HG02884 (cell line): ENCODE measurements around the gene CAMTA1.

Experiments
- ATAC-seq: cut with Tn5 transposase; IDR thresholded peaks from one replicate; pipeline ENCODE4 v1.9.1; 2021; ENCODE audit warnings: mild to moderate bottlenecking, moderate library complexity; ENCODE audit not compliant: unreplicated experiment

Gene CAMTA1

GRCh38 chr1:7609311-7609994 lies 824.2 kb downstream of the CAMTA1 start:
- ATAC-seq: no peak

GRCh38 chr1:7610106-7610731 lies 825.0 kb downstream of the CAMTA1 start:
- no peak for ATAC-seq

- ATAC-seq: no peak
Observed at GRCh38 chr1:7610936-7611335, 825.7 kb downstream of the CAMTA1 start.

- no peak for ATAC-seq
Observed at GRCh38 chr1:7611421-7612010, 826.3 kb downstream of the CAMTA1 start.

- ATAC-seq: no peak
Observed at GRCh38 chr1:7613106-7613850, 828.0 kb downstream of the CAMTA1 start.

GRCh38 chr1:7613851-7614205 lies 828.6 kb downstream of the CAMTA1 start:
- no peak for ATAC-seq

- ATAC-seq: no peak
Observed at GRCh38 chr1:7614576-7615074, 829.4 kb downstream of the CAMTA1 start.

GRCh38 chr1:7615138-7615537 lies 829.9 kb downstream of the CAMTA1 start:
- ATAC-seq: no peak

- no peak for ATAC-seq
Observed at GRCh38 chr1:7616076-7616832, 831.0 kb downstream of the CAMTA1 start.

- ATAC-seq: no peak
Observed at GRCh38 chr1:7616953-7617352, 831.7 kb downstream of the CAMTA1 start.

GRCh38 chr1:7617826-7618225 lies 832.6 kb downstream of the CAMTA1 start:
- no peak for ATAC-seq

GRCh38 chr1:7620196-7620595 lies 834.9 kb downstream of the CAMTA1 start:
- no peak for ATAC-seq

- no peak for ATAC-seq
Observed at GRCh38 chr1:7621334-7622219, 836.3 kb downstream of the CAMTA1 start.

- ATAC-seq: no peak
Observed at GRCh38 chr1:7623842-7624241, 838.6 kb downstream of the CAMTA1 start.

GRCh38 chr1:7624791-7625355 lies 839.6 kb downstream of the CAMTA1 start:
- no peak for ATAC-seq

GRCh38 chr1:7625401-7625800 lies 840.1 kb downstream of the CAMTA1 start:
- ATAC-seq: no peak

- no peak for ATAC-seq
Observed at GRCh38 chr1:7628273-7628672, 843.0 kb downstream of the CAMTA1 start.

- no peak for ATAC-seq
Observed at GRCh38 chr1:7629011-7629410, 843.8 kb downstream of the CAMTA1 start.

- no peak for ATAC-seq
Observed at GRCh38 chr1:7629465-7630195, 844.4 kb downstream of the CAMTA1 start.
